Measurements from ENCODE around the gene EFCAB6.

The EFCAB6 gene

DNA sequence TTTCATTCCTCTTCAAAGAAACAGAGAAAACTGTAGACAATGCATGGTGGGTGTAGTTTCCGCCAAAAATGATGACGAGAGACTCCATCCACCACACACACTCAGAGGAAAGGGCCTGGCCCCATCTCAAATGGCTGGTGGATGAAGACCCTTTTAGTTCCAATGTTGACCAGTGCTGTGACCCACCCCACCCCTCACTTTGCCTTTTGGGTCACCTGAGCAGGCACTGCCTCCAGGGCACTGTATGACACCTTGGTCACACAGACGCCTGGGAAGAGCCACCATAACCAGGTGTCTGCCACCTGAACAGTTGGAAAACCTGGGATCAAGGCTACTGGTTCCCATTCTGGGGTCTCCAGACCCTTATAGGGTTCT lies 279.0 kb downstream of the EFCAB6 start:
- DNase-seq (ENCODE audit: low read depth): no peak
- no peak overlapping the region for H3K4me3 ChIP-seq (ENCODE audit: low read depth, low read length)
- TF ChIP-seq, protein P1, sequence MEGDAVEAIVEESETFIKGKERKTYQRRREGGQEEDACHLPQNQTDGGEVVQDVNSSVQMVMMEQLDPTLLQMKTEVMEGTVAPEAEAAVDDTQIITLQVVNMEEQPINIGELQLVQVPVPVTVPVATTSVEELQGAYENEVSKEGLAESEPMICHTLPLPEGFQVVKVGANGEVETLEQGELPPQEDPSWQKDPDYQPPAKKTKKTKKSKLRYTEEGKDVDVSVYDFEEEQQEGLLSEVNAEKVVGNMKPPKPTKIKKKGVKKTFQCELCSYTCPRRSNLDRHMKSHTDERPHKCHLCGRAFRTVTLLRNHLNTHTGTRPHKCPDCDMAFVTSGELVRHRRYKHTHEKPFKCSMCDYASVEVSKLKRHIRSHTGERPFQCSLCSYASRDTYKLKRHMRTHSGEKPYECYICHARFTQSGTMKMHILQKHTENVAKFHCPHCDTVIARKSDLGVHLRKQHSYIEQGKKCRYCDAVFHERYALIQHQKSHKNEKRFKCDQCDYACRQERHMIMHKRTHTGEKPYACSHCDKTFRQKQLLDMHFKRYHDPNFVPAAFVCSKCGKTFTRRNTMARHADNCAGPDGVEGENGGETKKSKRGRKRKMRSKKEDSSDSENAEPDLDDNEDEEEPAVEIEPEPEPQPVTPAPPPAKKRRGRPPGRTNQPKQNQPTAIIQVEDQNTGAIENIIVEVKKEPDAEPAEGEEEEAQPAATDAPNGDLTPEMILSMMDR (conservative IDR thresholded peaks at IDR 0.05; ENCODE audit: low read depth, low read length): no peak

DNA sequence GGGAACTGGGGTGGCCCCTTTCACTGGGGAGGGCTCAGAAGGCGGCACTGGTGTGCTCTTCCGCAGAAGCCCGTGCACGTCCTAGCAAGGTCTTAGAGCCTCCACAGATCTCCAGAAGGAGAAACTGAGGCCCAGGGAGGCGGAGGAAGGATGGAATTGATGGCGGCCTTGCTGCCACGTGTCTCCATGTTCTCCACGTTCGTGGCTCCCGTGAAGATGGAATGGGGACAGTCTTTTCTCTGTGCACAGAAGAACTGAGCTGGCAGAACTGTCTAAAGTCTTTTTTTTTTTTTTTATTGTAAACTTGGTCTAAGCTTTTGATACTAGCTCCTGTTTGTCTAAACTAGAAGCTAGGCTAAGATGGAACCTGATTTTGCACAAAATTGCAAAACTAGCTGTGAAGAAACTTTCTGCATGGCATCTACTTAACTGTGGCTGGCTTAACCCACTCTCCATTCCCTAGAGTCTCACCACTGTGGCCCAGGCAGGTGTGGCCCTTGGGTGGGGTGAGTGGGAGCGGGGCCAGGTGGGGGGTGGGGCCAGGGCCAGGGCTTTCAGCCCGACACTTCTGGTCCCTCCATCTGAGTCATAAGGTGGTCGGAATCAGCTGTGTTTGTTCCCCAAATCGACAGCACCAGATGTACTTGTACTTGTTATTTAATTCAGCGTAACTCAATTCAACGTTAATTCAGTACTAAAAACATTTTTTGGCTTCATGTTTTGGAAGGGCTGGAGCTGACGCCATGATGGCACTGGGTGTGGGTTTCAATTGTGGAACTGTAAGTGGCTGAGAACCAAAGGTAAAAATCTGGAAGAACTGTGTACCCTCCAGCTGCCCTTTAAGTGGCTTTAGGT lies 279.6 kb downstream of the EFCAB6 start:
- H3K4me3 ChIP-seq (ENCODE audit: low read depth, low read length): no peak overlapping the region
- TF ChIP-seq, protein P1 (conservative IDR thresholded peaks at IDR 0.05; ENCODE audit: low read depth, low read length): no peak
- no peak for DNase-seq (ENCODE audit: low read depth)

DNA sequence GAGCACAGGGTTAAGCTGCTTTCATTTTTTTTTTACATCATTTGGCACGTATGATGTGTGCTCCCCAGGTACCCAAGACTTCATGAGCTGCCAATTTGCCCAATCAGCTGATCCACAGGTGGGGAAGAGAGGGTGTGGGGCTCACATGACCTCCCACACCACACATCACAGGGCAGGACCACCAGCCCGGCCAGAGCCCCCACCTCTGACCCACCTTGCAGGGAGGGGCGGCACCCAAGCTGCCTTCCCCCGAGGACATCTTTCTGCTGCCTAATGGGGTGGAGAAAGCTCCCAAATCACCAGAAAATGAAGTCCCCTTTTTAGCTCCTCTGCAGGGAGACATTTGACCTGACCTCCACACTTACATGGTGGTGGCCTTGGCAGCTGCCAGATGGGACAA lies 280.5 kb downstream of the EFCAB6 start:
- TF ChIP-seq, protein P1 (conservative IDR thresholded peaks at IDR 0.05; ENCODE audit: low read depth, low read length): no peak
- DNase-seq (ENCODE audit: low read depth): no peak
- H3K4me3 ChIP-seq (ENCODE audit: low read depth, low read length): no peak overlapping the region

DNA sequence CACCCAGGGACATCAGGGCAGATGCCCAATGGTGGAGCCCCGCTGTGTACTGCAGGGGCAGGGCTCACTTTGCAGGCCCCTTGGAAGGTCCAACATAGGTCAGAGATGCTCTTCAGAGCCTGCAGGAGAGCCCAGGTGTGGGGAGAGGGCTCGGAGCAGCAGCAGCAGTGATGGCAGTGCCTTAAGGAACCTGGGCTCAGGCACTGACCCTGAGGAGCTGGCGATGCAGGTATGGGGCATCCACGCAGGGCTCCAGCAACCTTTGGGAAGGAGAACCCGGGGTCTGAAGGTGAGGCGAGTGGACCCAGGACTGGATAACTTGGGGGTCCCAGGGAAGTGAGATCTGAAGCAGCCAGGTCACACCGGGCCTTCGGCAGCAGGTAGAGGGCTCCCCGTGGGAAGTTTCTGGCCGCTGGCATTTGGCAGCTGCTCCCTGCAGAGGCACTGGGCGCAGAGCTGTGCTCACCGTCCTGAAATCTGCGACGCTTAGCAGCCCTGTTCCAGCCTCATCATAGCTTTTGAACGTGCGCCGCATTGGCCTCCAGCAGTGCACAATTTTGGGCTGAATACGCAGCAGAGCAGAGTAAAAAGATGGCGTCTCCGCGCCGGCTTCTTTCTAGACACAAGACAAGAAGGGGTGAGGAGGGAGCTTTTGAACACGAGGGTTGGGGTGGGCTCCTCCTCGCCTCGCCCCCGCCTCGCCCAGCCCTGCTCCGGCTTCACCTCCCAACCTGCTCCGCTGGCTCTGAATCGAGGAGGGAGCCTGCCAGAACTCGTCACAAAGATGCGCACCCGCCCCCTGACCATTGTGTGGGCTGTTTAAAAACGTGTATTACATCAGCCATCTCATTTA lies 281.5 kb downstream of the EFCAB6 start:
- TF ChIP-seq, protein P1 (conservative IDR thresholded peaks at IDR 0.05; ENCODE audit: low read depth, low read length): no peak
- no peak overlapping the region for H3K4me3 ChIP-seq (ENCODE audit: low read depth, low read length)
- DNase-seq (ENCODE audit: low read depth): no peak

DNA sequence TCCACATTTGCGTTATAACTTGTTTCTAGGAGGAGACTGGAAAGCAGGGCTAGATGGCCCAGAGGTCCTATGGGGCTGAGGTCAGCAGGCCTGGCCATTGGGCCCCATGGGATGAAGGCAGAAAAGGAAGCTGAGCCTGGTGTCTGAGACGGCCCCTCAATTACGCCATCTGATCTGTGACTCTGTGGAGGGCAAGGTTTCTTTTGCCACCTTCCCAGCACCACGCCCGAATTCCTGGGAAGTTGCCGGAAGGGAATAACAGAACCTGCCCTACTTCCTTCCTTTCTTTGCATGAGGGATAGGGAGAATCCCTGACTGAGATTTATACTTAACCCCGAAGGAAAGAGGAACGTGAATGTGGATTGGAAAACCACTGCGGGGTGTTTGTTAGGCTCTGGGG lies 282.2 kb downstream of the EFCAB6 start:
- no peak overlapping the region for H3K4me3 ChIP-seq (ENCODE audit: low read depth, low read length)
- no peak for DNase-seq (ENCODE audit: low read depth)
- TF ChIP-seq, protein P1 (conservative IDR thresholded peaks at IDR 0.05; ENCODE audit: low read depth, low read length): no peak

DNA sequence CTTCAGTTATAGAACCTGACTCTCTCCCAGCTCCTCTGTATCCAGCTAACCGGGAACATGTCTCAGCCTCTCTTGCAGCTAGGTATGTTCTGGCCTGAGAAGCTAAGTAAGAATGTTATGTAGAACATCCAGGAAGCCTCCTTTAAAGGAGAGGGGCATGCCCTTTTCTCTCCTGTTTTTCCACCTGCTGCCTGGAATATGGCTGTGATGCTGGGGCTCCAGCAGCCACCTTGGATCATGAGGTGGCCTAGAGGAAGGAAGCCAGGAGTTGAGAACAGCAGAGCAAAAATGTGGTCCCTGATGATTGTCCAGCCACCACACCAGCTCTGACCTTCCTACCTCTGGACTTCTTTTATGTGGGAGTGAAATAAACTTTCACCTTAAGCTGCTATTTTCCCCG lies 282.6 kb downstream of the EFCAB6 start:
- H3K4me3 ChIP-seq (ENCODE audit: low read depth, low read length): no peak overlapping the region
- no peak for DNase-seq (ENCODE audit: low read depth)
- TF ChIP-seq, protein P1 (conservative IDR thresholded peaks at IDR 0.05; ENCODE audit: low read depth, low read length): no peak
